Muscle of leg (tissue), 11 donors: Measurements from ENCODE around the gene ARHGAP26. TPM values are rescaled to one million over a fixed set of nuclear protein-coding genes. Genes with fewer than 3 reads are reported as not detected.

Source experiments
- DNase-seq: peaks from one replicate; pipeline ENCODE4 v3.0.0; 2013
- H3K27ac ChIP-seq: one replicate; pipeline ENCODE4 v1.5.1; 2013; ENCODE audit warnings: mild to moderate bottlenecking, low read length, control low read depth
- H3K27me3 ChIP-seq: one replicate; pipeline ENCODE4 v1.6.1; 2013; ENCODE audit warnings: low read length; ENCODE audit not compliant: control insufficient read depth, insufficient read depth
- H3K36me3 ChIP-seq: one replicate; pipeline ENCODE4 v1.6.1; 2013; ENCODE audit warnings: low read length; ENCODE audit not compliant: control insufficient read depth, insufficient read depth
- H3K4me1 ChIP-seq: one replicate; pipeline ENCODE4 v1.6.1; 2013; ENCODE audit warnings: low read length; ENCODE audit not compliant: control insufficient read depth, insufficient read depth
- H3K4me3 ChIP-seq: one replicate; pipeline ENCODE4 v1.5.1; 2013; ENCODE audit warnings: low read length, control low read depth
- H3K9me3 ChIP-seq: replicated peaks from 2 replicates; pipeline ENCODE4 v1.6.1; 2013; ENCODE audit warnings: low read depth, low read length; ENCODE audit not compliant: control insufficient read depth
- WGBS: methylation state at CpG from one replicate; pipeline ENCODE4 v1.1.5; 2013; ENCODE audit warnings: missing lambda C conversion rate; ENCODE audit not compliant: insufficient coverage; 5-methylcytosine and 5-hydroxymethylcytosine counted together
- polyA plus RNA-seq, 8 donors: library from polyadenylated mRNA; unstranded; fragments of 120-200 nt; gene quantifications; one replicate each; pipeline versions ENCODE4 v1.2.1 to v1.2.3, GENCODE V29; 2013; ENCODE audit warnings: inconsistent platforms in 1 of 8, low replicate concordance in 1 of 8; ENCODE audit not compliant: insufficient read length in 8 of 8, insufficient read depth in 1 of 8
- total RNA-seq: library from RNA; stranded (reverse); fragments of 120-200 nt; gene quantifications from one replicate; pipeline ENCODE4 v1.2.4, GENCODE V29; 2013

The ARHGAP26 gene
- total and polyA plus RNA-seq, 9 donors: 10.4 to 17.1 (median 13.2) TPM

- Histone ChIP-seq H3K9me3 (no peaks in the 10 kb centered on the region), H3K27ac (peak overlapping the region; percentile 82), H3K27me3 (no peaks in the 10 kb centered on the region), H3K36me3 (peaks cover 9% of the 10 kb centered on the region), H3K4me3 (no peak overlapping the region), H3K4me1 (peaks cover 40% of the 10 kb centered on the region)
- 67% methylated on average over 1 of the region's 5 CpGs for WGBS
- peak; percentile 68 for DNase-seq
These were observed 359.9 kb downstream of the ARHGAP26 start for GRCh38 chr5:143129910-143130612.

GRCh38 chr5:143130613-143131305 lies 360.6 kb downstream of the ARHGAP26 start:
- no peaks in the 10 kb centered on the region for H3K9me3 ChIP-seq
- peaks cover 11% of the 10 kb centered on the region for H3K36me3 ChIP-seq
- DNase-seq: peak; percentile 73
- peak overlapping the region; percentile 82 for H3K27ac ChIP-seq
- 40% methylated on average over 1 of the region's 5 CpGs for WGBS
- peaks cover 44% of the 10 kb centered on the region for H3K4me1 ChIP-seq
- no peak overlapping the region for H3K4me3 ChIP-seq
- no peaks in the 10 kb centered on the region for H3K27me3 ChIP-seq

GRCh38 chr5:143131972-143132371 lies 361.8 kb downstream of the ARHGAP26 start:
- DNase-seq: peak; percentile 84
- peaks cover 11% of the 10 kb centered on the region for H3K36me3 ChIP-seq
- no peaks in the 10 kb centered on the region for H3K9me3 ChIP-seq
- no peaks in the 10 kb centered on the region for H3K27me3 ChIP-seq
- WGBS: no CpG with 5 or more reads among the region's 6 CpGs
- peaks cover 50% of the 10 kb centered on the region for H3K4me1 ChIP-seq
- no peak overlapping the region for H3K4me3 ChIP-seq
- H3K27ac ChIP-seq: peak overlapping the region; percentile 82

- Histone ChIP-seq H3K36me3 (peaks cover 13% of the 10 kb centered on the region), H3K27ac (peak overlapping the region; percentile 82), H3K9me3 (no peaks in the 10 kb centered on the region)
These were observed 362.6 kb downstream of the ARHGAP26 start for GRCh38 chr5:143132739-143133138.

GRCh38 chr5:143133721-143134120 lies 363.5 kb downstream of the ARHGAP26 start:
- H3K27ac ChIP-seq: peak overlapping the region; percentile 82
- H3K4me1 ChIP-seq: peaks cover 47% of the 10 kb centered on the region

More at GRCh38 chr5:143132739-143133138, 362.6 kb downstream of the ARHGAP26 start:
- Histone ChIP-seq H3K4me1 (peaks cover 50% of the 10 kb centered on the region), H3K27me3 (no peaks in the 10 kb centered on the region), H3K4me3 (no peak overlapping the region)
- no CpG with 5 or more reads among the region's 1 CpG for WGBS
- no peak for DNase-seq

GRCh38 chr5:143134269-143134668 lies 364.1 kb downstream of the ARHGAP26 start:
- Histone ChIP-seq H3K9me3 (no peaks in the 10 kb centered on the region), H3K36me3 (peaks cover 13% of the 10 kb centered on the region), H3K4me1 (peaks cover 46% of the 10 kb centered on the region), H3K27ac (peak overlapping the region; percentile 82), H3K27me3 (no peaks in the 10 kb centered on the region), H3K4me3 (no peak overlapping the region)
- WGBS: no CpG with 5 or more reads among the region's 3 CpGs
- DNase-seq: no peak

More at GRCh38 chr5:143133721-143134120, 363.5 kb downstream of the ARHGAP26 start:
- WGBS: 49% methylated on average over 11 of the region's 11 CpGs
- Histone ChIP-seq H3K9me3 (no peaks in the 10 kb centered on the region), H3K27me3 (no peaks in the 10 kb centered on the region), H3K4me3 (no peak overlapping the region), H3K36me3 (peaks cover 13% of the 10 kb centered on the region)
- peak; percentile 83 for DNase-seq

- H3K36me3 ChIP-seq: peaks cover 13% of the 10 kb centered on the region
- H3K4me1 ChIP-seq: peaks cover 40% of the 10 kb centered on the region
- H3K27ac ChIP-seq: no peak overlapping the region
- no CpG with 5 or more reads among the region's 4 CpGs for WGBS
- H3K27me3 ChIP-seq: no peaks in the 10 kb centered on the region
- H3K9me3 ChIP-seq: no peaks in the 10 kb centered on the region
- DNase-seq: no peak
- H3K4me3 ChIP-seq: no peak overlapping the region
These were observed 364.7 kb downstream of the ARHGAP26 start for GRCh38 chr5:143134900-143135299.

- Histone ChIP-seq H3K27ac (no peak overlapping the region), H3K9me3 (no peaks in the 10 kb centered on the region), H3K27me3 (no peaks in the 10 kb centered on the region), H3K36me3 (peaks cover 13% of the 10 kb centered on the region), H3K4me1 (peaks cover 40% of the 10 kb centered on the region), H3K4me3 (no peak overlapping the region)
- 69% methylated on average over 3 of the region's 5 CpGs for WGBS
- peak; percentile 43 for DNase-seq
These were observed 365.8 kb downstream of the ARHGAP26 start for GRCh38 chr5:143135832-143136551.

GRCh38 chr5:143138839-143139238 lies 368.7 kb downstream of the ARHGAP26 start:
- Histone ChIP-seq H3K27ac (no peak overlapping the region), H3K27me3 (no peaks in the 10 kb centered on the region), H3K9me3 (no peaks in the 10 kb centered on the region), H3K4me1 (peaks cover 30% of the 10 kb centered on the region), H3K36me3 (peaks cover 13% of the 10 kb centered on the region), H3K4me3 (no peak overlapping the region)
- DNase-seq: no peak
- no CpG with 5 or more reads among the region's 8 CpGs for WGBS

GRCh38 chr5:143139585-143139984 lies 369.4 kb downstream of the ARHGAP26 start:
- no peak overlapping the region for H3K27ac ChIP-seq
- no peaks in the 10 kb centered on the region for H3K9me3 ChIP-seq
- H3K27me3 ChIP-seq: no peaks in the 10 kb centered on the region
- peaks cover 9% of the 10 kb centered on the region for H3K36me3 ChIP-seq
- peaks cover 23% of the 10 kb centered on the region for H3K4me1 ChIP-seq
- no CpG with 5 or more reads among the region's 9 CpGs for WGBS
- no peak overlapping the region for H3K4me3 ChIP-seq
- no peak for DNase-seq
